GM20000 (cell line): ENCODE data around the gene RGS19.

Experiments used
- DNase-seq: peaks from one replicate; pipeline ENCODE4 v3.0.0; 2012; ENCODE audit warnings: low spot score
- CTCF ChIP-seq: IDR thresholded peaks from 2 replicates; pipeline ENCODE4 v1.5.1; 2012; ENCODE audit warnings: mild to moderate bottlenecking, control low read depth; ENCODE audit errors: extremely low read depth, missing control alignments

Gene RGS19

GRCh38 chr20:64039293-64040160 is 39.8 kb downstream of the RGS19 start:
- no peak for DNase-seq
- no peak for TF ChIP-seq CTCF

- peak; percentile 94 for DNase-seq
- peak; percentile 81 for TF ChIP-seq CTCF
Observed at GRCh38 chr20:64038565-64039292, 40.6 kb downstream of the RGS19 start.

DNA sequence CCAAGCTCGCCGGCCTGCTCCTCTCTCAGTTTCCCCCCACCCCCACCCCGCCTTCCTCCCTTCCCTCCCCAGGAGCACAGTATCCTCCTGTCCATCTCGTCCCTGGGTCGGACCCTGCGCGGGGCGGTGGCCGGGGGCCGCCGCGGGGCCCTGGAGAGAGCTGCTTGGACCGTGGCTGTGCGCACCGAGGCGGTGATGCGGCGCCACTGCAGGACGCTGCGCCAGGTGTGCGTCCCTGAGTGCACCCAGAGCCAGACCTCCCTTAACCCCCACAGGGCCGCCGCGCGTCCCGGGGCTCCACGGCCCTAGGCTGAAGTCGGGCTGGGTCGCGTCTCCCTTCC is 41.1 kb downstream of the RGS19 start:
- no peak for DNase-seq

DNA sequence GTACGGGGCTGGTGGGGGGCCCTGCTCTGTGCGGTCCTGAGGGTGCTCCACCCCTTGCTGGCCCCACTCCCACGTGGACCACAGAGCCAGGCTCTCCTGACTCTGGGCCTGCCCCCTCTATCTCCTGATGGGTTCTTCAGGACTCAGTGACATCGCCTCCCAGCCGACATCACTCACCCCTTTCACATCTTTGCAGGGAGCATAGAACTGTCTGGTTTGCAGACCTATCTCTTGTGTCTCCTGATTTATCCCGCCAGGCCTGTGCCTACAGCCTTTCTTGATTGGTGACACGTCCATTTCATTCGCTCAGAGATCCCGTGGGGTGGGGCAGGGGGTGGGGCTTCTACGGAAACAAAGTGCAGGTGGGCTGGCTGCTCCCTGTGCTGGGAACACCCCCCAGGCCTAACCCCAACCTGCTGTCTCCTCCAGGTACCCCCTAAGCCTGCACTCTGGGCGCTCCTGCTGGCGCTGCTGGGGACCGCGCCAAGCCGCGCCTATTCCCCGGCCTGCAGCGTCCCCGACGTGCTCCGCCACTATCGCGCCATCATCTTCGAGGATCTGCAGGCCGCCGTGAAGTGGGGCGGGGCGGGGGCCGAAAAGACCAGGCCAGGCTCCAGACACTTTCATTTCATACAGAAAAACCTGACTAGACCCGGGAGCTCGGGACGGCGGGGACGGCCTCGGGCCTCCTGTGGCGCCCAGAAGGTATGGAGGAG is 41.7 kb downstream of the RGS19 start:
- peak; percentile 76 for DNase-seq
- no peak for TF ChIP-seq CTCF

More for the DNA sequence above, 41.1 kb downstream of the RGS19 start:
- no peak for TF ChIP-seq CTCF

- no peak for DNase-seq
- no peak for TF ChIP-seq CTCF
Observed at GRCh38 chr20:64037199-64037497, 42.2 kb downstream of the RGS19 start.

- TF ChIP-seq CTCF: no peak
- DNase-seq: no peak
Observed at GRCh38 chr20:64036346-64037198, 42.7 kb downstream of the RGS19 start.
